OCI-LY1 (cell line): ENCODE results near the gene CCDC167.
"Not testable (repeated sequence)": the region's sequence is repeated elsewhere in the genome, so short reads cannot be mapped to it uniquely, and the experiment has no call there.

Experiments
- H2AFZ ChIP-seq: fragments of 200-600 bp; sonication (generic), shearing (Covaris generic); 2 replicates; pipeline ENCODE4 v1.6.0; 2014; ENCODE audit warnings: antibody characterized with exemption, mild to moderate bottlenecking, low read length
- H3F3A ChIP-seq: fragments of 200-600 bp; sonication (generic), shearing (Covaris generic); 2 replicates; pipeline ENCODE4 v1.6.0; 2014; ENCODE audit warnings: mild to moderate bottlenecking, antibody characterized with exemption, low read length, moderate library complexity; ENCODE audit not compliant: insufficient read depth
- H3K27ac ChIP-seq: fragments of 200-600 bp; sonication (generic); 2 replicates; pipeline ENCODE4 v1.5.1; 2014; ENCODE audit warnings: low read length, mixed run types, mild to moderate bottlenecking, low read depth; ENCODE audit not compliant: poor library complexity, severe bottlenecking
- H3K27me3 ChIP-seq: fragments of 200-600 bp; sonication (generic); 2 replicates; pipeline ENCODE4 v1.6.0; 2014; ENCODE audit warnings: antibody characterized with exemption, mild to moderate bottlenecking, low read length, moderate library complexity; ENCODE audit not compliant: insufficient read depth
- H3K36me3 ChIP-seq: fragments of 200-600 bp; sonication (generic); 2 replicates; pipeline ENCODE4 v1.6.1; 2014; ENCODE audit warnings: mild to moderate bottlenecking, antibody characterized with exemption, low read length, moderate library complexity, mixed read lengths; ENCODE audit not compliant: insufficient read depth
- H3K4me1 ChIP-seq: fragments of 200-600 bp; sonication (generic); 2 replicates; pipeline ENCODE4 v1.5.1; 2014; ENCODE audit warnings: mild to moderate bottlenecking, low read length, moderate library complexity; ENCODE audit not compliant: insufficient read depth, severe bottlenecking
- H3K4me2 ChIP-seq: fragments of 200-600 bp; sonication (generic), shearing (Covaris generic); 2 replicates; pipeline ENCODE4 v1.6.1; 2014; ENCODE audit warnings: low read length
- H3K4me3 ChIP-seq: fragments of 200-600 bp; sonication (generic); 2 replicates; pipeline ENCODE4 v1.5.1; 2014; ENCODE audit warnings: low read length, low read depth, mild to moderate bottlenecking, mixed read lengths; ENCODE audit not compliant: poor library complexity, severe bottlenecking
- H3K79me2 ChIP-seq: fragments of 200-600 bp; shearing (Covaris generic); 2 replicates; pipeline ENCODE4 v1.6.1; 2016; ENCODE audit warnings: mixed run types, low read length, mixed read lengths; ENCODE audit not compliant: insufficient read depth
- H3K9ac ChIP-seq: fragments of 200-600 bp; sonication (generic), shearing (Covaris generic); 2 replicates; pipeline ENCODE4 v1.6.1; 2014; ENCODE audit warnings: mild to moderate bottlenecking, low read length, mixed read lengths
- H3K9me2 ChIP-seq: fragments of 200-600 bp; sonication (generic), shearing (Covaris generic); 2 replicates; pipeline ENCODE4 v1.6.1; 2014; ENCODE audit warnings: low read depth, mild to moderate bottlenecking, low read length, mixed read lengths
- H3K9me3 ChIP-seq: fragments of 200-600 bp; shearing (Covaris generic); 2 replicates; pipeline ENCODE4 v1.6.1; 2014; ENCODE audit warnings: low read length, mixed read lengths
- H4K20me1 ChIP-seq: fragments of 200-600 bp; sonication (generic), shearing (Covaris generic); 2 replicates; pipeline ENCODE4 v1.6.0; 2016; ENCODE audit warnings: mild to moderate bottlenecking, low read length; ENCODE audit not compliant: insufficient read depth
- EZH2 ChIP-seq: fragments of 200-600 bp; sonication (generic), shearing (Covaris generic); IDR thresholded peaks from 2 replicates; pipeline ENCODE4 v1.8.0; 2017; ENCODE audit warnings: borderline replicate concordance, mixed run types, mild to moderate bottlenecking, antibody characterized with exemption, low read length, moderate library complexity, mixed read lengths
- TF ChIP-seq, protein P1 (sequence below): fragments of 200-600 bp; sonication (generic), shearing (Covaris generic); IDR thresholded peaks from 2 replicates; pipeline ENCODE4 v1.5.1; 2017; ENCODE audit warnings: mild to moderate bottlenecking, antibody characterized with exemption, low read length, moderate library complexity, mixed read lengths

CCDC167 gene

DNA sequence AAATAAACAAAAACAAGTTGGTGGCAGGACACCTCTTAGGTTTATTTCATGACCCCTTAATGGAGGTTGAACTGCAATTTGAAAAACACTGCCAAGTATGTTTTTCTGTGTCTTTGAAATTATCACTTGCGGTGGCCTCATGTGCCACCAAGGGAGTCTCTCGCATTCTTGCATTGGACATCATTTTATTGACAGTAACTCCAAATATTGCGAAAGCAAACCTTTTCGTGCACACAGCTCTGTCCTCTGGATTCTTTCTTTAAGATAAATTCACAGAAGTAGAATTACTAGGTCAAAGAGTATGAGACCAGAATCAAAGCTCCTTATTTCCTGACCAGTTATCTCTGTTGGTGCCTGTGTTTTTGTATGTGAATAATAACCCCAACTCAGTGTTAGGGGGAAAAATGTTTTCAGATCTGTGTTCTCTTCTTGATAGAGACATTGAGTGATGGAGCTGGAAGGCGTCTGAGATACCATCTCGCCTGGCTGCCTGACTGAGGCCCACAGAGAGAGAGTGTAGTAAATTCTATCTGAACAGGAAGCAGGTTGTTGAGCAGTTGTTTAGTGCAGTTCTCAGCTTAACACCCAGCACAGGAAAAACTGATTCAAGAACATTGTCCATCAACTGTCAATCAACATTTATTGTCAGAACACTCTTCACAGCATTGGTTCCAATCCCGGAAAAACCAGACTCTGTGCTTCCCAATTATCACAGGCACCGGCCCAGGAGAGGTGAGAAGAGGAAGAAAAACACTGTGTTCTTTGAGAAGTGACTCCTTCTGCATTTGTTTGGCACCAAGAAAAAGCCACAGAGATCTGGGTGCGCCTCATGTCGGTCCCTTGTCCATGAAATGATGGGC is 2.2 kb upstream of the CCDC167 start:
- Histone ChIP-seq H3F3A (no peaks in the 10 kb centered on the region), H3K4me1 (peaks cover 54% of the 10 kb centered on the region), H4K20me1 (no peaks in the 10 kb centered on the region), H3K9me3 (no peaks in the 10 kb centered on the region), H3K36me3 (0 out of 2 replicates have a peak, but pooled peaks cover 2% of the 10 kb centered on the region), H3K4me2 (no peak overlapping the region), H3K79me2 (0 out of 2 replicates have a peak, but pooled peaks cover 5% of the 10 kb centered on the region), H3K4me3 (no peak overlapping the region), H3K9ac (no peak overlapping the region; the same call in 1 of the 2 replicates), H3K9me2 (no peaks in the 10 kb centered on the region), H3K27me3 (no peaks in the 10 kb centered on the region), H3K27ac (peak overlapping the region; percentile 35), H2AFZ (peak overlapping the region; percentile 55; the same call in 1 of the 2 replicates)
- no peak for TF ChIP-seq EZH2
- TF ChIP-seq, protein P1, sequence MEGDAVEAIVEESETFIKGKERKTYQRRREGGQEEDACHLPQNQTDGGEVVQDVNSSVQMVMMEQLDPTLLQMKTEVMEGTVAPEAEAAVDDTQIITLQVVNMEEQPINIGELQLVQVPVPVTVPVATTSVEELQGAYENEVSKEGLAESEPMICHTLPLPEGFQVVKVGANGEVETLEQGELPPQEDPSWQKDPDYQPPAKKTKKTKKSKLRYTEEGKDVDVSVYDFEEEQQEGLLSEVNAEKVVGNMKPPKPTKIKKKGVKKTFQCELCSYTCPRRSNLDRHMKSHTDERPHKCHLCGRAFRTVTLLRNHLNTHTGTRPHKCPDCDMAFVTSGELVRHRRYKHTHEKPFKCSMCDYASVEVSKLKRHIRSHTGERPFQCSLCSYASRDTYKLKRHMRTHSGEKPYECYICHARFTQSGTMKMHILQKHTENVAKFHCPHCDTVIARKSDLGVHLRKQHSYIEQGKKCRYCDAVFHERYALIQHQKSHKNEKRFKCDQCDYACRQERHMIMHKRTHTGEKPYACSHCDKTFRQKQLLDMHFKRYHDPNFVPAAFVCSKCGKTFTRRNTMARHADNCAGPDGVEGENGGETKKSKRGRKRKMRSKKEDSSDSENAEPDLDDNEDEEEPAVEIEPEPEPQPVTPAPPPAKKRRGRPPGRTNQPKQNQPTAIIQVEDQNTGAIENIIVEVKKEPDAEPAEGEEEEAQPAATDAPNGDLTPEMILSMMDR = no peak

DNA sequence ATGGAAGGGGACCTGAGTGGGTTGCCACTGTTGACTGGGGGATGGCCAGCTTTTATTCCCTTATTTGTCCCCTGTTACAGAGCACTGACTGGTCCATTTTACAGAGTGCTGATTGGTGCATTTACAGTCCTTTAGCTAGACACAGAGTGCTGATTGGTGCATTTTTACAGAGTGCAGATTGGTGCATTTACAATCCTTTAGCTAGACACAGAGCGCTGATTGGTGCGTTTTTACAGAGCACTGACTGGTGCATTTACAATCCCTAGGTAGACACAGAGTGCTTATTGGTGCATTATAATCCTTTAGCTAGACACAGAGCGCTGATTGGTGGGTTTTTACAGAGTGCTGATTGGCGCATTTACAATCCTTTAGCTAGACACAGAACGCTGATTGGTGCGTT is 1.2 kb upstream of the CCDC167 start:
- H3K79me2 ChIP-seq, H3K27me3 ChIP-seq, H3F3A ChIP-seq, H3K36me3 ChIP-seq, H3K9me3 ChIP-seq, H2AFZ ChIP-seq, H4K20me1 ChIP-seq, H3K9ac ChIP-seq, H3K4me2 ChIP-seq, H3K27ac ChIP-seq, H3K9me2 ChIP-seq, H3K4me3 ChIP-seq: not testable (repeated sequence)
- H3K4me1 ChIP-seq = peaks cover 55% of the 10 kb centered on the region

DNA sequence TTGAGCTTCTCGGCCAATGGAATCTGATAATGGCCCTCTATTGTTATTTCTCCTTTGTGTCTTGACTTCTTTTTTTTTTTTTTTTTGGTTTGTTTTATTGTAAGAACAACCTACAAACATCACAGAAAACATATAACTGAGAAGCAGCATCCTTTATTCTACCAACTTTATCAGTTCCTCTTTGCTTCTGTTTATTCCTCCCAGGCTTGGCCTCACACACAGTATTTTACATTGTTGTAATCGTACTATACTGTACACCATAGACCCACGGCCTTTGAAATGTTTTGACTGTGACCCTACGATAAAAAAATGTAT is 558 bp upstream of the CCDC167 start:
- TF ChIP-seq EZH2 = no peak
- TF ChIP-seq, protein P1 = no peak
- Histone ChIP-seq H3K9me3 (no peaks in the 10 kb centered on the region), H3K36me3 (0 out of 2 replicates have a peak, but pooled peaks cover 8% of the 10 kb centered on the region), H3K4me2 (peak overlapping the region; percentile 95), H4K20me1 (no peaks in the 10 kb centered on the region), H3K27me3 (no peaks in the 10 kb centered on the region), H3F3A (no peaks in the 10 kb centered on the region), H3K27ac (no peak overlapping the region), H2AFZ (peak overlapping the region; percentile 79; the same call in 1 of the 2 replicates), H3K9me2 (no peaks in the 10 kb centered on the region), H3K79me2 (0 out of 2 replicates have a peak, but pooled peaks cover 5% of the 10 kb centered on the region), H3K4me3 (peak overlapping the region; percentile 94), H3K4me1 (peaks cover 55% of the 10 kb centered on the region), H3K9ac (no peak overlapping the region; the same call in 1 of the 2 replicates)
